NCI-H2029 treated with DMSO at 0.1 percent for 48 hours (cell line): ENCODE measurements around the gene IL2RG.

ENCODE experiments used
- DNase-seq: peaks from one replicate; lab custom pipeline; 2025; lab: John Stamatoyannopoulos, UW

IL2RG gene

DNA sequence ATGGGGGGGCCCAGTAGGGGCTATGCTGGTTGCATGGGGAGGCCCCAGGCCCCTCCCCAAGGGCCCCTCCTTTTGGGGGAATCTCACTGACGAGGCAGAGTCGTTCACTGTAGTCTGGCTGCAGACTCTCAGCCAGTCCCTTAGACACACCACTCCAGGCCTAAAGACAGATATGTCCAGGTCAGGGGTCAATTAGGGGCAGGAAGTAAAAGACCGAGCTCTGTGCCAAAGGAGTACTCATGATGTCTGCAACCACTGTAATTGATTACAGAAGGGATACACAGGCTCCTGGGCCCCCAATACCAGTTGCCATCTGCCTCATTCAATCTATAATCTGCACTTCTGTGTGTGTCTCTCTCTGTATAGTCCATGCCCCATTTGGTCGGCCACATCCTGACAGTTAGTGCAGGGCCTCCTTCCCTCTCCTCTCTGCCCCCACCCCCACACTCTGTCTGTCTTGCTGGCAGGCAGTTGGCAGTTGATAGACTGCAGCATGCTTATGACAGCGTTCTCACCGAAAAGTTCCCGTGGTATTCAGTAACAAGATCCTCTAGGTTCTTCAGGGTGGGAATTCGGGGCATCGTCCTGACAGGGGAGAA lies 3.5 kb downstream of the IL2RG start:
- no peak for DNase-seq

DNA sequence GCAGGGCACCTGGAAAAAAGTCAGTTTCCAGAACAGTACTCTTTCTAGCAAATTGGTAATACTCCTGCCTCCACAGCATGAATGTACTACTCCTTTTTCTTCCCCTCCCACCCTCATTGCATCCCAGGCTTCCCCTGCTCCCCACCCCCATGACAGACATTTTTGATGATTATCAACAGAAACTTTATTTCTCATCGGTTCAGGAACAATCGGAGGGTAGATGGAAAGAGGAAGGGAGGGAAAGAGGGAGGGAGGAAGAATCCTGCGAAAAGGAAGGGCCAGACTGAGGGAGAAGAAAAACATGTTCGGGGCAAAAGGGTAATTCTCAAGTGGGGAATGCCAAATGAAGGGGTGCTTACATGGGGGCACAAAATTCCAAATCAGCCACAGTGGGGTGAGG lies 4.1 kb downstream of the IL2RG start:
- DNase-seq: no peak

DNA sequence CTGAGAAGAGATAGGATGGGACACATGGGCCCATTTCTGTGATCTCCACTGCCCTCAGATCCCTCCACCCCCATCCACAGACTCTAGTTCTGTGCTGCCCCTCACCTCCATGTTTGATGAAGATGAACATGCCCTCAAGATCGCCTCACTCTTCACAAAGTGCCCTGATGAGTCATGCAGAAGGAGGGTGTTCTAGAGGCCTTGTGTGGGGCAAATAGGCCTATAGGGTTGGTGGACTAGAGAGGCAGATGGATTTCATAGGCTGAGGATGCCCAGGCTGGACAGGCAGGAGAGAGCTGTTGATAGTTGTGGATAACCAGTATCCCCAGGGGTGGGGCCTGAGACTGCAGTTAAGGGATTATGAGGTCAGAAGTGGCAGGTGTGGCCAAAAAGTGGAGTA lies 5.0 kb downstream of the IL2RG start, which contains the start of gene CXorf65:
TSS of gene CXorf65 (minus strand) at position 314 of the 400 bp plus-strand sequence. CDS start at position 130, 184 bp downstream.
- no peak for DNase-seq

DNA sequence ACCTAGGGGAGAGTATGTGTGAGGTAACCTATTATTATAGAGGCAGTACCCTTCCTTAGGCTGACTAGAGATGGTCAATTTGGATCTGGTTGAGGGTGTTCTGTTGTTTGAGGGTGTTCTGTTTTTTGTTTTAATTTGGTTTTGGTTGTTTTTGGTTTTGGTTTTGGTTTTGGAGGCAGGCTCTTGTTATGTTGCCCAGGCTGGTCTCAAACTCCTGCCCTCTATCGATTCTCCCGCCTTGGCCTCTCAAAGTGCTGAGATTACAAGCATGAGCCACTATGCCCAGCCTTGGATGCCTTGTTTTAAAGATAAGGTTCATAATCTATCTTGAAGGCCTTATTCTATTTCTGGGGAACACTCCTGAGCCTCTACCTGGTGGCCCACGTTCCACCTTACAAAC lies 5.7 kb downstream of the IL2RG start:
- DNase-seq: no peak

DNA sequence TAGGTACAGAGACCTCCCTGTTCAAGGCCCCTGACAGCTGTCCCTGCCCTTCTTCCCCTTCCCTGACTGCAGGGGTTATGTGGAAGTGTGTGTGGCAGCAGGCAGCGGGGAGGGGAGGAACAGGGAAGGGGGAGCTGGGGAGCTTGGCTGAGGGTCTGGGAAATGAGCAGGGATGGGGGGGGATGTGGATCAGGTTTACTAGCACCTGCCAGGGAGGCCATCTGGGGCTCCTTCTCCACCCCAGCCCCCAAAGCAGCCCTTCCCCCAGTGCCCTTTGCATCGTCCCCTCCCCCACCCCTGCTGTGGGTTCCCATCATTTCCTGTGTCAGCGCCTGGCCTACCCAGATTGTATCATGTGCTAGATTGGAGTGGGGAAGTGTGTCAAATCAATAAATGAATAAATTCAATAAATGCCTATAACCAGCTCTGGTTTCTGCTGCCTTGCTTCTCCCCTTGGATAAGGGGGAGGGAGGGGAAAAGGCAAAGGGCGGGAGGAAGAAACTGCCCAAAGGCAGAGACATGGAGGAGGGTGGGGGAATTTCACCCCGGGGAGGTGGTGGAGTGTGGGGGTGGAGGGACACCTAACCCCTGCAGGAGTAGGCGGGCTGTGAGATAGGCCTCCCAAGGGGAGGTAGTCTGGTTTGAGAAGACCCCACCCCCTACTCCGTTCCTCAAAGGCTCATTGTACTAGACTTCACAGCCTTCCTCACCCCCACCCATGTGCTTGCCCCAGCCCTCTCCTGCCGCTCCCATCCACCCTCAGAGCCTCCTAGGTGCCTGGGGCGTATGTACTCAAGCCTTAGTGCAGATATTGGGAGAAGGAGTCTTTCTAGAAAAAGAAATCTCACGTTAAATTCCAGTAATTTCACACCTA lies 8.0 kb downstream of the IL2RG start:
- DNase-seq: no peak

DNA sequence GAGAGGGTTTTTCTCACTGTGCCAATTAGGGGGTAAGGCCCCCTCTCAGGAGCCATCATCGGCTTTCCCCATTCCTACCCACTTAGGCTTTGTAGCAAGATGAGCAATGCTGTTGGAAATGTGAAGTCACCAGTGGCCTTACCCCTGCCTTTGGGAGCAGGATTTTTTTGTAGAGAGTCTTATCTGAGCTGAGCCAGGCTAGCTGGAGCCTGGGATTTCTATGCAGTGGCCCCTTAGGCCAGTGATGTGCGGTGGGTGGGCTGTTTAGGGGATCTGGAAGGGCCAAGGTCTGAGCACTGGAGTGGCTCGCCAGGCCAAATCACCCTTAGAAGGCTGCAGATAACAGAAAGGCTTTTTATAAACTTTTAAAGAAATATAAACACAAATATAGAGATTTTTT lies 9.1 kb downstream of the IL2RG start:
- no peak for DNase-seq

DNA sequence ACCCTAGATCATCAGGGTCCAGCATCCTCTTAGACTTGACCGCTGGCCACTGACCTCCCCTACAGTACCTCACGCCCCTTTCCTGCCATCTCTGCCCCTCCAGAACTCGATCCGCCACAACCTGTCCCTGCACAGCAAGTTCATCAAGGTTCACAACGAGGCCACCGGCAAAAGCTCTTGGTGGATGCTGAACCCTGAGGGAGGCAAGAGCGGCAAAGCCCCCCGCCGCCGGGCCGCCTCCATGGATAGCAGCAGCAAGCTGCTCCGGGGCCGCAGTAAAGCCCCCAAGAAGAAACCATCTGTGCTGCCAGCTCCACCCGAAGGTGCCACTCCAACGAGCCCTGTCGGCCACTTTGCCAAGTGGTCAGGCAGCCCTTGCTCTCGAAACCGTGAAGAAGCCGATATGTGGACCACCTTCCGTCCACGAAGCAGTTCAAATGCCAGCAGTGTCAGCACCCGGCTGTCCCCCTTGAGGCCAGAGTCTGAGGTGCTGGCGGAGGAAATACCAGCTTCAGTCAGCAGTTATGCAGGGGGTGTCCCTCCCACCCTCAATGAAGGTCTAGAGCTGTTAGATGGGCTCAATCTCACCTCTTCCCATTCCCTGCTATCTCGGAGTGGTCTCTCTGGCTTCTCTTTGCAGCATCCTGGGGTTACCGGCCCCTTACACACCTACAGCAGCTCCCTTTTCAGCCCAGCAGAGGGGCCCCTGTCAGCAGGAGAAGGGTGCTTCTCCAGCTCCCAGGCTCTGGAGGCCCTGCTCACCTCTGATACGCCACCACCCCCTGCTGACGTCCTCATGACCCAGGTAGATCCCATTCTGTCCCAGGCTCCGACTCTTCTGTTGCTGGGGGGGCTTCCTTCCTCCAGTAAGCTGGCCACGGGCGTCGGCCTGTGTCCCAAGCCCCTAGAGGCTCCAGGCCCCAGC lies 10.5 kb downstream of the IL2RG start:
- DNase-seq: no peak

DNA sequence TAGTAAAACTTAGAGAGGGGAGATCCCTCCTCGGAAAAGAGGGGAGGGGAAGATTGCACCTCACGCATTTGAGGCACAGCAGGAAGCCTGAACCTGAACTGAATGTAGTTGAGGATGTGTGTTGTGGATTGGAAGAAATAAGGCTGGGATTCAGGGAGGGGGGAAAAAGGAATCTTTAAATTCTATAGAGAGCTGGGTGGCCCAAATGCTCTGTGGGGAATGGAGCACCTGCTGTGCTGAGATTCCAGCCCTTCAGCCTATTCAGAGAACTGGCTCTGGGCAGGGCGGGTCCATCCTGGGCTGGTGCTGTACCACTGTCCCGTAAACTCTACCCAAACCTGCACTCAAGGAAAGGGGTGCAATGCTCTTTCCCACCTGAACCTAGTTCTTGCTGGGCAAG lies 11.6 kb downstream of the IL2RG start:
- no peak for DNase-seq

DNA sequence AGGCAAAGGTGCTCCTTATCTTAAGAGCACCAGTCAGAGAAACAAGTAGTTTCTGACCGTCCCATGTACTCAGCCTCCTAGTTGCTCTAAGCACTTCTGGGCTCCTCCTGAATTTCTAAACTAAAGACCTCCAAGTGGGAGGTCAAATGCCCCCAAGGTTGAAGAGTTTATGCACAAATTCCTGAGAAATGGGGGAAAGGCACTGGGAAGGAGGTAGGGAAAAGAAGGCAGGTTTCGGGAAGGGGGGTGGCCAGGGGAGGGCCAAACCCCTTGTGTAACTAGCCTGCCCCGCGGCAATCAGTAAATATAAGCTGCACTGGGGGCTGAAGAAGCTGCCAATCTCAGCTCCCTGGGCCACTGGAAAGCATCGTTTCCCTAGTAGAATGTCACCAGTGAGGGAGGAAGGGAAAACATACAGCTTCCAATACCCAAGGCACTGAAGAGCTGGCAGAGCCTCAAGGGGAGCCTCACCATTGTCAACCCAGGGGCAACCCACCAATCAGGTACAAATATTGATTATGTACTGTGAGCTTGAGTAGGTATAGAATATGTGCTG lies 12.3 kb downstream of the IL2RG start:
- DNase-seq: no peak

DNA sequence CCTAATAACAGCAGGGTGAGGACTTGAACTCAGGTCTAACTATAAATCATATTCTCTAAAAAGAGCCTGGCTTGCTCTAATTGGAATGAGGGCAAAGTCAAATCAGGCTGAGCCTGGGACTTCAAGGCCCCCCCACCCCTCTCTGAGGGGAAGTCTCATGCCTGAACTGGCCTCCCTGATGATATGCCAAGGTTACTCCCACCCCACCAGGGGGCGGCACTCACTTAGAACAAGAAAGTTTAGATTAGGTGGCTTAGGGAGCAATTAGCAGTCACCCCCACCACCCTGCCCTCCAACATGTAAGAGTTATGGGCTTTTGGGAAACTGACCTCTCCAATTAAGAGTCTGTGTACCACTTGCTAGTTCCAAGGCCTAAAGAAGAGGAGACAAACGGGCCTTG lies 13.1 kb downstream of the IL2RG start:
- no peak for DNase-seq

DNA sequence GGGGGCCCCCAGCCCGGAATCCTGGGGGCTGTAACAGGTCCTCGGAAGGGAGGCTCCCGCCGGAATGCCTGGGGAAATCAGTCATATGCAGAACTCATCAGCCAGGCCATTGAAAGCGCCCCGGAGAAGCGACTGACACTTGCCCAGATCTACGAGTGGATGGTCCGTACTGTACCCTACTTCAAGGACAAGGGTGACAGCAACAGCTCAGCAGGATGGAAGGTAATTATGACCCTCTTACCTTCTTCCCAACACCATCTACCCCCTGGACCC lies 14.7 kb downstream of the IL2RG start:
- DNase-seq: no peak

DNA sequence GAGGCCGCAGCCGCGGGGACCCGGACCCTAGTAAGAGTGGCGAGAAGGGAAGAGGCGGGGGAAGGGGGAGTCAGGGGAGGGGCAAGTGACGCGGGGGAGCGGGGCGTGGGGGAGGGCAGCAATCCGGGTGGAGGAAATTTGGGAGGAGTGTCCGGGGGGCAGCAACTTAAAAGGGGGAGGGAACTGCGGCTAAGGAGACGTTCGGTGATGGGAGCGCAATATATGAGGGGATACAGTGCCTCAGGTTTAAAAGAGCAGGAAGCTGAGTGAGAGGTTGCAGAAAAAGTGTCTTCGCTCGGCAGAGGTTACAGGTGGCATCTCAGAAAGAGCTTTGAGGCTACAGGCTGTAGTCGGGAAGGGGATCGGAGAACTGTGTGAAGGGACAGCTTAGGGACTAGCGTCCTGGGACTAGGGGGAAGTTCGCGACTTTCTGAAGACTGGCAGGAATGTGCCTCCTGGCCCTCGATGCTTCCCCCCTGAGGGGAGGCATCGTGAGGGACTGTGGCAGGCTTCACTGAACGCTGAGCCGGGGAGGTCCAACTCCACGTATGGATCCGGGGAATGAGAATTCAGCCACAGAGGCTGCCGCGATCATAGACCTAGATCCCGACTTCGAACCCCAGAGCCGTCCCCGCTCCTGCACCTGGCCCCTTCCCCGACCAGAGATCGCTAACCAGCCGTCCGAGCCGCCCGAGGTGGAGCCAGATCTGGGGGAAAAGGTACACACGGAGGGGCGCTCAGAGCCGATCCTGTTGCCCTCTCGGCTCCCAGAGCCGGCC lies 15.2 kb downstream of the IL2RG start:
- no peak for DNase-seq

DNA sequence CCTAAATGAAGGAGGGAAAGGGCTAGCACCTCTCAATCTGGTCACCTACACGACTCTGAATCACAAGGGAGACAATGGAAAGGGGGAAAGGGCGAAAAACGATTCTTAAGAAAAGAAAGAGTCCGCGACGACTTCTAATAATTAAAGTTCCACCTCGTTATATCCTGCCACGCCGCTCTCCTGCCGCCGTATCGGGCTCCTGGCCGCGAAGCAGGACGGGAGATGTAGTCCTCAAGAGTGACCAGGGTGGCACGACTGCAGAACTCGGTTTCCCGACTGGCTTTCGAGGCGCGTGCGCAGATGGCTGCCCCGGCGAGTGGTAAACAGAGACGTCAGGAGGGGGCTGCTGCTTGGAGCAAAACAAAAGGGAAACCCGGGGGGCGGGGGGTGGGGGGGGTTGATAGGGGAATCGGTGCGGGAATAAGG lies 15.8 kb downstream of the IL2RG start, which contains the start of gene FOXO4:
TSS of gene FOXO4 (plus strand) at position 297 of the 426 bp plus-strand sequence. CDS start 678 bp downstream, outside the sequence.
- peak; percentile 30 for DNase-seq

DNA sequence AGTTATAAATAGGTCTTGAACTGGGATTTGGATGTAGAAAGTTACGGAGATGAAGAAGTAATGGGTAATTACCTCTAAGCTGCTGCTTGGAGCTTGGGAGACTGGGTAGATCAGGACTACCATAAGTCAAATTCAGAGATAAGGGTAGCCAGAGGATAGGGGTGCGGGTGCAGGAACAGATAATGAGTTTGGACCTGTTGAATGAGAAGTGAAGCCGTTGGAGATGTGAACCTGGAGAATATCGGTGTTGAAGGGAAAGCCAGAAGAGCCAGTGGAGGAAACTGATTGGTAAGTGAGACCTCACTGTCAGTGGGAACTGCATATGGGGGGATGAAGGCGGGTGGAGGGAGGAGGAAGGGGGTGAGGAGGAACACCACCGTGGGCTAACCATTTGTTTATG lies 16.3 kb downstream of the IL2RG start:
- DNase-seq: no peak

DNA sequence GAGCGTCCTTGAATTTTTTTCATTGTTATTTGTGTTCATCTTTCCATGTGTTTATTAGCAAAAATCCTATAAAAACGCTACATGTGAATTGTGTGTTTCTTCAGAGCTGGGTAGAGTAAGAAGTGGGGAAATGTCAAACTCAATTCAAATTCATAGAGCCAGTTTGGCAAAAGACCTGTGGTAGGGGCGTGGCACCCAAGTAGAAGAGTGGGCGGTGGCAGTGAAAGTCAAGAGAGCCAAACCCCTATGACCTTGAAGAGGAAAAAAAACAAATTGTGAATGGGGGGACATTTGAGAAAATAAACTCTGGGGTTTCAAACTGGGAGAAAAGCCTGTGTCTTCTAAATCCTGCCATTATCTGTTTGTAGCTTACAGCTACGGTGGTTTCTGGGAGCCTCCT lies 20.1 kb downstream of the IL2RG start:
- DNase-seq: no peak

DNA sequence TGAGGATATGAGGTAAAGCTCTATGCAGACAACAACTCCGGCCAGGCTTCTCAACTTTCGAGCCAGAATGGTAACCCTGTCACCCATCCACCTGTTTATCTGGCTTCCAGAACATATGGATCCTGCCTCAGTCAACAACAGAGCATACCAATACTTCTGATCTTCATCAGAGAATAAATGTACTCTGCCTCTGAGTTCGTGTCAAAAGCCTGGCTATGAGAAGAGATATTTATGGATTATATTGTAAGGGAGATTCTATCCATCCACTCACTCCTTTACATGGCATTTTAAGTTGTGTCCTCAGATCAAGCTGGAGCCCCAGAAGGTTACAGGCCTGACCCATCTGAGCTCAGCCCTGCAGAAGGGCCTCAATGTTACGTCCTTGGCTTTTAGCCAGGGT lies 25.5 kb downstream of the IL2RG start:
- DNase-seq: no peak

DNA sequence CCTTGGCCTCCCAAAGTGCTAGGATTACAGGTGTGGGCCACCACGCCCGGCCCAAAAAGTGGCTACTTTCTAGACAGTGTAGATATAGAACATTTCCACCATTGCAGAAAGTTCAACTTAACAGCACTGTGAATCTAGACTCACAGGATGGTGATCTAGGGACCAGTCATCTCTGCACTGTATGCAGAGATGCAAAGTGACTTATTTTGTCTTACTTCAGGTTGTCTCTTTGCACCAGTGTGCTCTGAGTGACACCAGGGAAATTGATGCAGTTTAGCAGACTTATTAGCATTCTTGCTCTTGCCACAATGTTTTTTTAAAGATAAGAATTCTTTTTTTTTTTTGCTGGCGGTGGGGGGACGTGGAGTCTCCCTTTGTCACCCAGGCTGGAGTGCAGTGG lies 28.6 kb downstream of the IL2RG start:
- DNase-seq: no peak

DNA sequence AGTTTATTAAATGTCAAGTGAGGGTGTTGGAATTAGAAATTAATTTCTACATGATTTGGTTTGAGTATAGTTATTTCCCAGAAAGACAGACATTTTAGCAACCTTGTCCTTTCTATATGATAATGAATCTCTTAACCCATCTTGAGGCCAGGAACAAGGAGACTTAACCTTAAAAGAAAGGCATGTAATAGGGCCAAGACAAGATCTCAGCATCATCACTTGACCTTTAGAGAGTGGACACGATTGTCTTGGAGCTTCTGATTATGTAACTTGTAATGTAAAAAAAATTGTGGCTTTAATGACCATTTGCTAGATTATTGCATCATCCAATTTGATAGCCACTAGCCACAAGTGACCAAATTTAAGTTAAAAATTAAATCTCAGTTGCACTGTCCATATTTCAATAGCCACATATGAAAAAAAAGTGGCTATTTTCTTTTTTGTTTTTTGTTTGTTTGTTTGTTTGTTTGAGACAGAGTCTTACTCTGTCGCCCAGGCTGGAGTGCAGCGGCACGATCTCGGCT lies 29.2 kb downstream of the IL2RG start:
- no peak for DNase-seq

DNA sequence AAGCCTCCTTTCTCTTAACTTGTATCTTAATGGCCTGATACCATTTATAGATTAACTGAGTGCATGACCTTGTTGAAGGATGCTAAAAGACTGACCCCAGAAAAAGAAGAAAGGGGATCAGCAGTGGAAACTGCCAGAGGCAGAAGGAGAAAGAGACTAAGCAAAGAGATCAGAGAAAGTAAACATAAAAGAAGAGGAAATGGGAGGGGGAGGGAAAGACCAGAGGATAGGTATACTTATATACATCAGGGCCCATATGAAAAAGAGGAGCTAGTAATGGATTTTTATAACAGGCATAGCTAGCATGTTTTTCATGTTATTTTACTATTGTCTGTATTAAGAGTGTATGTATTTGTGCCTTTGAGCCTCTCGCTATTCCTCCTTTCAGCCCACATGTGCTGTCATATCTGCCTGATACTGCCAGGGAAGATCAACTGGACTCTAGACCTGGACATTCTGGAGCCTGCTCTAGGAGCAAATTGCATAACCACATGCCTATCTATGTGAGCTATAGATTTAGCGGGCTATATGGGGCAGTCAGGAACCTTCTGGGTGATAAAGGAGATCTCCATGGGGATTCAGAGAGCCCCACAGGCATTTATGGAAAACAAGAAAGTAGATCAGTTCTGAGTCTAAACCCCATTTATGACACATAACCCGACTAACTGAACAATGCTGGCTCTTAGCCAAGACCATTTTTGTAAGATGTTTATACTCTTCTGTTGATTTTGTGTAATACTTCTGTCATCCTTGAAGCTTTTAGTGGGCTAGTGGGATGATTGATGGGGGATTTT lies 29.9 kb downstream of the IL2RG start:
- DNase-seq: no peak

DNA sequence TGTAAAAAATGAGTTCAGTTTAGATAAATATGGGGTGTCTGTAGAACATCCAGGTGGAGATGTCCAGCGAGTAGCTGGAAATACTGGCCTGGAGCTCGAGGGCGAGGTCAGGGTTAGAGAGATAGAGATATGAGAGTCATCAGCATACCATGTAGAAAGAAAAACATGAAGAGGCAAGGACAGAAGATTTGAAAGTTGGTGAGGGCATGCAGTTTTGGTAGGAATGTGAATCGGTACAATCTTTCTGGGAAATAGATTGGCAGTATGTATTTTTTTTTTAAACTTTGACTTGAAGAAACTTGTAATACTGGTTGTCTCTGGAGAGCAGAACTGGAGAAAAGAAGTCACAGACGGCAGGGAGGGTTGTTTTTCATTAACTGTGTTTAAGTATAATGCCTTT lies 40.8 kb downstream of the IL2RG start:
- DNase-seq: no peak
